Activated CD8-positive, alpha-beta T cell treated with anti-CD3 and anti-CD28 coated beads for 36 hours (primary cell): Measurements from ENCODE around the gene LYG1. TPM values are rescaled to one million over a fixed set of nuclear protein-coding genes. Genes with fewer than 3 reads are reported as not detected.

Source experiments
- ATAC-seq: fragments of 200-7000 bp; cut with Tn5 transposase; one replicate; pipeline ENCODE4 v1.10.0; 2021; ENCODE audit warnings: mild to moderate bottlenecking, moderate library complexity
- CTCF ChIA-PET: fragments of 350-600 bp; sonication (Branson Sonifier 250); formaldehyde crosslinking; loops from one replicate; lab custom pipeline; 2021; ENCODE audit warnings: antibody characterized with exemption; lab: Charles Lee
- POLR2A ChIA-PET: fragments of 350-600 bp; sonication (Branson Sonifier 250); formaldehyde crosslinking; loops from one replicate; lab custom pipeline; 2021; ENCODE audit warnings: antibody characterized with exemption; lab: Charles Lee
- DNase-seq: peaks from one replicate; pipeline ENCODE4 v3.0.0-alpha.2; 2020
- H3K27ac Mint-ChIP-seq: one replicate; pipeline ENCODE4 v1.8.0; 2021; ENCODE audit warnings: mild to moderate bottlenecking, mixed read lengths
- H3K27me3 Mint-ChIP-seq: one replicate; pipeline ENCODE4 v1.8.0; 2021; ENCODE audit warnings: mixed read lengths
- H3K36me3 Mint-ChIP-seq: one replicate; pipeline ENCODE4 v1.8.0; 2021; ENCODE audit warnings: low read depth, mixed read lengths
- H3K4me1 Mint-ChIP-seq: one replicate; pipeline ENCODE4 v1.8.0; 2021; ENCODE audit warnings: low read depth, mixed read lengths
- H3K4me3 Mint-ChIP-seq: one replicate; pipeline ENCODE4 v1.8.0; 2021; ENCODE audit warnings: mild to moderate bottlenecking, moderate library complexity, mixed read lengths
- H3K9me3 Mint-ChIP-seq: one replicate; pipeline ENCODE4 v1.8.0; 2021; ENCODE audit warnings: mixed read lengths
- CTCF ChIP-seq: fragments of 200-600 bp; IDR thresholded peaks from one replicate; pipeline ENCODE4 v1.8.0; 2022; ENCODE audit warnings: antibody characterized with exemption, mild to moderate bottlenecking
- intact Hi-C: fragments of 100-400 bp; cut with micrococcal nuclease; formaldehyde crosslinking; loops from one replicate; pipeline ENCODE4 v1.10.0; 2022
- total RNA-seq, 2 experiments: library from RNA; stranded (reverse); gene quantifications; one replicate each; pipeline ENCODE4 v1.2.3, GENCODE V29; 2021

The LYG1 gene
- total RNA-seq, 2 experiments from 2014 or later, result 0.54 to 0.81 TPM

GRCh38 chr2:99275882-99276281 is 25.1 kb downstream of the LYG1 start:
- no peak for DNase-seq
- ChIA-PET CTCF (interaction anchor here (0.6 kb wide), 1 partner anchor 261 kb away, joined by 3 read pairs; no protein-coding TSS in a partner anchor), POLR2A (no interaction called here)
- TF ChIP-seq CTCF, result no peak
- ATAC-seq, result no peak
- H3K27me3 Mint-ChIP-seq, result no peaks in the 10 kb centered on the region
- intact Hi-C loops, result no loop called here
- peaks cover 16% of the 10 kb centered on the region for H3K36me3 Mint-ChIP-seq
- peaks cover 16% of the 10 kb centered on the region for H3K9me3 Mint-ChIP-seq
- H3K4me1 Mint-ChIP-seq, result no peaks in the 10 kb centered on the region
- no peak overlapping the region for H3K27ac Mint-ChIP-seq
- no peak overlapping the region for H3K4me3 Mint-ChIP-seq

GRCh38 chr2:99261242-99261641 is 39.8 kb downstream of the LYG1 start:
- Mint-ChIP-seq H3K4me1 (no peaks in the 10 kb centered on the region), H3K9me3 (no peaks in the 10 kb centered on the region), H3K4me3 (no peak overlapping the region), H3K36me3 (peaks cover 2% of the 10 kb centered on the region), H3K27ac (no peak overlapping the region), H3K27me3 (no peaks in the 10 kb centered on the region)
- ChIA-PET POLR2A (no interaction called here), CTCF (no interaction called here)
- ATAC-seq (no peak), DNase-seq (no peak)
- intact Hi-C loops, result no loop called here
- TF ChIP-seq CTCF, result no peak

- CTCF ChIA-PET, result interaction anchor here (1.0 kb wide), 1 partner anchor 19 kb away, joined by 3 read pairs; no protein-coding TSS in a partner anchor
Measured at GRCh38 chr2:99260184-99260583, 40.8 kb downstream of the LYG1 start.

GRCh38 chr2:99259465-99259864 is 41.5 kb downstream of the LYG1 start:
- TF ChIP-seq CTCF, result no peak
- H3K9me3 Mint-ChIP-seq, result no peaks in the 10 kb centered on the region
- no peak overlapping the region for H3K4me3 Mint-ChIP-seq
- intact Hi-C loops, result no loop called here
- H3K27me3 Mint-ChIP-seq, result no peaks in the 10 kb centered on the region
- ATAC-seq, result no peak
- H3K4me1 Mint-ChIP-seq, result no peaks in the 10 kb centered on the region
- DNase-seq, result no peak
- POLR2A ChIA-PET, result interaction anchor here (0.6 kb wide), 2 partner anchors 537 to 641 kb away, joined by 3 to 4 read pairs; no protein-coding TSS in a partner anchor
- H3K27ac Mint-ChIP-seq, result no peak overlapping the region
- CTCF ChIA-PET, result no interaction called here
- H3K36me3 Mint-ChIP-seq, result no peaks in the 10 kb centered on the region

More at GRCh38 chr2:99260184-99260583, 40.8 kb downstream of the LYG1 start:
- intact Hi-C loops, result no loop called here
- no peaks in the 10 kb centered on the region for H3K4me1 Mint-ChIP-seq
- no peak for TF ChIP-seq CTCF
- no peaks in the 10 kb centered on the region for H3K27me3 Mint-ChIP-seq
- H3K4me3 Mint-ChIP-seq, result no peak overlapping the region
- H3K27ac Mint-ChIP-seq, result no peak overlapping the region
- ATAC-seq, result no peak
- no peaks in the 10 kb centered on the region for H3K9me3 Mint-ChIP-seq
- POLR2A ChIA-PET, result no interaction called here
- no peaks in the 10 kb centered on the region for H3K36me3 Mint-ChIP-seq
- no peak for DNase-seq

- intact Hi-C loops, result no loop called here
- TF ChIP-seq CTCF, result no peak
- no peak overlapping the region for H3K4me3 Mint-ChIP-seq
- no peaks in the 10 kb centered on the region for H3K9me3 Mint-ChIP-seq
- DNase-seq, result no peak
- ChIA-PET CTCF (no interaction called here), POLR2A (no interaction called here)
- ATAC-seq, result no peak
- H3K36me3 Mint-ChIP-seq, result no peaks in the 10 kb centered on the region
- no peaks in the 10 kb centered on the region for H3K27me3 Mint-ChIP-seq
- no peak overlapping the region for H3K27ac Mint-ChIP-seq
- no peaks in the 10 kb centered on the region for H3K4me1 Mint-ChIP-seq
Measured at GRCh38 chr2:99256677-99257076, 44.3 kb downstream of the LYG1 start.
